ENCODE data around the gene ARHGAP42. TPM values are rescaled to one million over a fixed set of nuclear protein-coding genes. Genes with fewer than 3 reads are reported as not detected.

ARHGAP42 gene
- total RNA-seq, 4 donors from 2014 or later = 5.1 to 10.6 (median 8.0) TPM

GRCh38 chr11:100752371-100753171, 65.5 kb downstream of the ARHGAP42 start:
- no peak for TF ChIP-seq CTCF (IDR thresholded peaks at IDR 0.05)
- TF ChIP-seq EP300 (IDR thresholded peaks at IDR 0.05) = no peak
- TF ChIP-seq POLR2A (IDR thresholded peaks at IDR 0.05; ENCODE audit: low read depth) = no peak
- no peaks in the 10 kb centered on the region for H3K27me3 ChIP-seq
- intact Hi-C loops (cut with DNase I) = no loop called here
- H3K4me1 ChIP-seq = peaks cover 0 to 25% (median 0%) of the 10 kb centered on the region in 4 donors
- 100% methylated on average over 3 of the region's 5 CpGs for WGBS
- H3K9me3 ChIP-seq = peaks cover 0 to 13% (median 11%) of the 10 kb centered on the region in 4 donors
- H3K36me3 ChIP-seq = no peaks in the 10 kb centered on the region
- no peak overlapping the region for H3K4me3 ChIP-seq
- DNase-seq (ENCODE audit: extremely low spot score) = no peak
- no peak overlapping the region for H3K27ac ChIP-seq (replicated peaks in 1 of 4)

GRCh38 chr11:100753172-100753543, 66.1 kb downstream of the ARHGAP42 start:
- Histone ChIP-seq H3K4me1 (peaks cover 0 to 25% (median 0%) of the 10 kb centered on the region in 4 donors), H3K27ac (replicated peaks in 1 of 4) (no peak overlapping the region), H3K36me3 (no peaks in the 10 kb centered on the region), H3K9me3 (peaks cover 0 to 13% (median 11%) of the 10 kb centered on the region in 4 donors), H3K27me3 (no peaks in the 10 kb centered on the region), H3K4me3 (no peak overlapping the region)
- DNase-seq (ENCODE audit: extremely low spot score) = no peak
- no peak for TF ChIP-seq POLR2A (IDR thresholded peaks at IDR 0.05; ENCODE audit: low read depth)
- no peak for TF ChIP-seq EP300 (IDR thresholded peaks at IDR 0.05)
- no peak for TF ChIP-seq CTCF (IDR thresholded peaks at IDR 0.05)
- intact Hi-C loops (cut with DNase I) = no loop called here
- WGBS = 85% methylated on average over 3 of the region's 4 CpGs

GRCh38 chr11:100753571-100753970, 66.5 kb downstream of the ARHGAP42 start:
- 72% methylated on average over 4 of the region's 4 CpGs for WGBS
- no peaks in the 10 kb centered on the region for H3K27me3 ChIP-seq
- intact Hi-C loops (cut with DNase I) = no loop called here

GRCh38 chr11:100756559-100756958, 69.5 kb downstream of the ARHGAP42 start:
- Histone ChIP-seq H3K9me3 (no peaks in the 10 kb centered on the region), H3K27me3 (no peaks in the 10 kb centered on the region), H3K4me3 (no peak overlapping the region), H3K36me3 (no peaks in the 10 kb centered on the region), H3K4me1 (peaks cover 0 to 25% (median 1%) of the 10 kb centered on the region in 4 donors), H3K27ac (replicated peaks in 1 of 4) (no peak overlapping the region)
- intact Hi-C loops (cut with DNase I) = no loop called here
- DNase-seq (ENCODE audit: extremely low spot score) = no peak
- 43% methylated on average over 2 of the region's 2 CpGs for WGBS
- TF ChIP-seq POLR2AphosphoS5 (IDR thresholded peaks at IDR 0.05) (no peak), POLR2A (IDR thresholded peaks at IDR 0.05; ENCODE audit: low read depth) (no peak), EP300 (IDR thresholded peaks at IDR 0.05) (no peak), CTCF (IDR thresholded peaks at IDR 0.05) (no peak)

More at GRCh38 chr11:100753571-100753970, 66.5 kb downstream of the ARHGAP42 start:
- Histone ChIP-seq H3K9me3 (peaks cover 0 to 13% (median 11%) of the 10 kb centered on the region in 4 donors), H3K4me3 (no peak overlapping the region), H3K36me3 (no peaks in the 10 kb centered on the region), H3K27ac (replicated peaks in 1 of 4) (no peak overlapping the region), H3K4me1 (peaks cover 0 to 25% (median 0%) of the 10 kb centered on the region in 4 donors)
- TF ChIP-seq POLR2AphosphoS5 (IDR thresholded peaks at IDR 0.05) = no peak
- TF ChIP-seq POLR2A (IDR thresholded peaks at IDR 0.05; ENCODE audit: low read depth) = no peak
- TF ChIP-seq CTCF (IDR thresholded peaks at IDR 0.05) = no peak
- no peak for TF ChIP-seq EP300 (IDR thresholded peaks at IDR 0.05)
- no peak for DNase-seq (ENCODE audit: extremely low spot score)
